CD4-positive, alpha-beta T cell (primary cell): ENCODE results near the gene DNAH3. TPM values are rescaled to one million over a fixed set of nuclear protein-coding genes. Genes with fewer than 3 reads are reported as not detected.

Source experiments
- ATAC-seq: fragments of 200-7000 bp; cut with Tn5 transposase; one replicate; pipeline ENCODE4 v1.10.0; 2022; ENCODE audit warnings: mild to moderate bottlenecking; ENCODE audit not compliant: poor library complexity
- CTCF ChIA-PET: fragments of 350-600 bp; sonication (Branson Sonifier 250); formaldehyde crosslinking; loops from one replicate; lab custom pipeline; 2021; ENCODE audit warnings: antibody characterized with exemption, inconsistent platforms; lab: Charles Lee
- POLR2A ChIA-PET: fragments of 350-600 bp; sonication (Branson Sonifier 250); formaldehyde crosslinking; loops from one replicate; lab custom pipeline; 2021; ENCODE audit warnings: antibody characterized with exemption, inconsistent platforms; lab: Charles Lee
- DNase-seq, 14 experiments: peaks; one replicate each; pipeline ENCODE4 v3.0.0-alpha.2; 2013 to 2020; ENCODE audit warnings: mixed read lengths in 2 of 14
- H3K27ac ChIP-seq, 2 donors: one replicate each; pipeline versions ENCODE4 v1.5.1 to v1.7.0; 2013; ENCODE audit warnings: low read length in 2 of 2, low read depth in 1 of 2, mild to moderate bottlenecking in 1 of 2
- H3K27me3 ChIP-seq, 2 experiments: 1 replicate in 1 of 2; 2 replicates in 1 of 2; pipeline versions ENCODE4 v1.6.1 to v1.7.0; 2013; ENCODE audit warnings: low read length in 2 of 2, control low read depth in 1 of 2, mild to moderate bottlenecking in 1 of 2, moderate library complexity in 1 of 2; ENCODE audit not compliant: insufficient read depth in 2 of 2, control insufficient read depth in 1 of 2
- H3K36me3 ChIP-seq: one replicate; pipeline ENCODE4 v1.6.1; 2013; ENCODE audit warnings: low read length, control low read depth; ENCODE audit not compliant: insufficient read depth
- H3K4me1 ChIP-seq: one replicate; pipeline ENCODE4 v1.6.1; 2013; ENCODE audit warnings: low read length, control low read depth; ENCODE audit not compliant: insufficient read depth
- H3K4me3 ChIP-seq: one replicate; pipeline ENCODE4 v1.5.1; 2013; ENCODE audit warnings: mild to moderate bottlenecking, low read length, moderate library complexity
- H3K9me3 ChIP-seq, 2 experiments: 1 replicate in 1 of 2; 2 replicates in 1 of 2; pipeline versions ENCODE4 v1.6.1 to v1.7.0; 2013; ENCODE audit warnings: low read length in 2 of 2, mild to moderate bottlenecking in 2 of 2, control low read depth in 1 of 2, moderate library complexity in 1 of 2; ENCODE audit not compliant: control insufficient read depth in 1 of 2, insufficient read depth in 1 of 2
- H3K27ac Mint-ChIP-seq: one replicate; pipeline ENCODE4 v1.8.0; 2020; ENCODE audit warnings: mixed read lengths
- H3K27me3 Mint-ChIP-seq: one replicate; pipeline ENCODE4 v1.8.0; 2021; ENCODE audit warnings: mixed read lengths
- H3K36me3 Mint-ChIP-seq: one replicate; pipeline ENCODE4 v1.8.0; 2021; ENCODE audit warnings: low read depth, mixed read lengths
- H3K4me1 Mint-ChIP-seq: one replicate; pipeline ENCODE4 v1.8.0; 2021; ENCODE audit warnings: low read depth, mixed read lengths
- H3K4me3 Mint-ChIP-seq: one replicate; pipeline ENCODE4 v1.8.0; 2020; ENCODE audit warnings: mild to moderate bottlenecking, mixed read lengths
- H3K9me3 Mint-ChIP-seq: one replicate; pipeline ENCODE4 v1.8.0; 2020; ENCODE audit warnings: mixed read lengths
- CTCF ChIP-seq: fragments of 200-600 bp; IDR thresholded peaks from one replicate; pipeline ENCODE4 v1.8.0; 2022; ENCODE audit warnings: antibody characterized with exemption, mild to moderate bottlenecking
- intact Hi-C, 2 experiments: fragments of 100-400 bp; cut with DNase I in 1 of 2; cut with micrococcal nuclease in 1 of 2; formaldehyde crosslinking; loops; one replicate each; pipeline versions ENCODE4 v1.15.1 to v1.9.0; 2023 to 2025; cut with DNase I, micrococcal nuclease
- total RNA-seq, 174 experiments: library from RNA in 2 of 174; stranded (reverse) in 2 of 174; gene quantifications; one replicate each; pipeline ENCODE4 v1.2.3 and lab custom pipeline; 2021 to 2026

Gene DNAH3
- total RNA-seq, 2 experiments from 2014 or later, result not detected

- intact Hi-C loops, result no loop called here
- CTCF ChIA-PET, result no interaction called here
These were observed 112.4 kb downstream of the DNAH3 start for GRCh38 chr16:21038197-21038596.

GRCh38 chr16:21037736-21038135 is 112.9 kb downstream of the DNAH3 start:
- Mint-ChIP-seq H3K9me3 (no peaks in the 10 kb centered on the region), H3K36me3 (no peaks in the 10 kb centered on the region), H3K4me3 (no peak overlapping the region), H3K27me3 (no peaks in the 10 kb centered on the region), H3K27ac (no peak overlapping the region), H3K4me1 (no peaks in the 10 kb centered on the region)
- ATAC-seq, result no peak
- no peaks in the 10 kb centered on the region for H3K36me3 ChIP-seq
- H3K4me3 ChIP-seq, result no peak overlapping the region
- CTCF ChIA-PET, result no interaction called here
- POLR2A ChIA-PET, result no interaction called here
- intact Hi-C loops, result no loop called here
- H3K27ac ChIP-seq, result no peak overlapping the region
- H3K4me1 ChIP-seq, result no peaks in the 10 kb centered on the region
- DNase-seq, result no peak
- no peaks in the 10 kb centered on the region for H3K9me3 ChIP-seq
- H3K27me3 ChIP-seq, result no peaks in the 10 kb centered on the region
- TF ChIP-seq CTCF, result no peak

More at GRCh38 chr16:21038197-21038596, 112.4 kb downstream of the DNAH3 start:
- no peak overlapping the region for H3K27ac Mint-ChIP-seq
- Histone ChIP-seq H3K36me3 (no peaks in the 10 kb centered on the region), H3K9me3 (no peaks in the 10 kb centered on the region), H3K27me3 (no peaks in the 10 kb centered on the region), H3K4me3 (no peak overlapping the region), H3K4me1 (no peaks in the 10 kb centered on the region), H3K27ac (no peak overlapping the region)
- no peaks in the 10 kb centered on the region for H3K36me3 Mint-ChIP-seq
- ATAC-seq (no peak), DNase-seq (no peak)
- no peaks in the 10 kb centered on the region for H3K4me1 Mint-ChIP-seq
- H3K4me3 Mint-ChIP-seq, result no peak overlapping the region
- no peak for TF ChIP-seq CTCF
- POLR2A ChIA-PET, result no interaction called here
- no peaks in the 10 kb centered on the region for H3K9me3 Mint-ChIP-seq
- no peaks in the 10 kb centered on the region for H3K27me3 Mint-ChIP-seq

- TF ChIP-seq CTCF, result no peak
- intact Hi-C loops, result no loop called here
- CTCF ChIA-PET, result no interaction called here
These were observed 113.5 kb downstream of the DNAH3 start for GRCh38 chr16:21037168-21037567.

More at GRCh38 chr16:21037168-21037567, 113.5 kb downstream of the DNAH3 start:
- Mint-ChIP-seq H3K36me3 (no peaks in the 10 kb centered on the region), H3K4me3 (no peak overlapping the region), H3K4me1 (no peaks in the 10 kb centered on the region), H3K27me3 (no peaks in the 10 kb centered on the region), H3K9me3 (no peaks in the 10 kb centered on the region), H3K27ac (no peak overlapping the region)
- Histone ChIP-seq H3K4me3 (no peak overlapping the region), H3K4me1 (no peaks in the 10 kb centered on the region), H3K27me3 (no peaks in the 10 kb centered on the region), H3K27ac (no peak overlapping the region), H3K36me3 (no peaks in the 10 kb centered on the region), H3K9me3 (no peaks in the 10 kb centered on the region)
- no peak for DNase-seq
- ATAC-seq, result no peak
- POLR2A ChIA-PET, result no interaction called here
